ENCODE measurements around the gene REELD1.

Gene REELD1

GRCh38 chr4:146214238-146214637, at the start of gene REELD1:
Gene REELD1 (plus strand): TSS chr4:146214538. CDS start chr4:146216953, 2,415 bp downstream.
- no peak for DNase-seq

GRCh38 chr4:146165221-146165620, 49.1 kb upstream of the REELD1 start:
- DNase-seq, result no peak

- no peak for DNase-seq
Measured at GRCh38 chr4:146165840-146166239, 48.5 kb upstream of the REELD1 start.

- DNase-seq, result no peak
Measured at GRCh38 chr4:146170149-146170548, 44.2 kb upstream of the REELD1 start.

GRCh38 chr4:146175541-146176453, 38.5 kb upstream of the REELD1 start, which contains the start of gene LSM6:
Gene LSM6 (plus strand): TSS chr4:146175718. CDS start chr4:146182922, 7,204 bp downstream.
- peak; percentile 77 for DNase-seq

- DNase-seq, result no peak
Measured at GRCh38 chr4:146176891-146177290, 37.4 kb upstream of the REELD1 start.

GRCh38 chr4:146178126-146178525, 36.2 kb upstream of the REELD1 start:
- no peak for DNase-seq

- no peak for DNase-seq
Measured at GRCh38 chr4:146179784-146180370, 34.5 kb upstream of the REELD1 start.

- no peak for DNase-seq
Measured at GRCh38 chr4:146182443-146182842, 31.9 kb upstream of the REELD1 start.

- DNase-seq, result no peak
Measured at GRCh38 chr4:146183209-146183608, 31.1 kb upstream of the REELD1 start.

- no peak for DNase-seq
Measured at GRCh38 chr4:146186041-146186440, 28.3 kb upstream of the REELD1 start.

- no peak for DNase-seq
Measured at GRCh38 chr4:146186596-146186995, 27.7 kb upstream of the REELD1 start.

GRCh38 chr4:146190456-146190855, 23.9 kb upstream of the REELD1 start:
- no peak for DNase-seq

- no peak for DNase-seq
Measured at GRCh38 chr4:146191766-146192458, 22.4 kb upstream of the REELD1 start.

GRCh38 chr4:146193628-146194027, 20.7 kb upstream of the REELD1 start:
- DNase-seq, result no peak

- DNase-seq, result no peak
Measured at GRCh38 chr4:146194212-146194611, 20.1 kb upstream of the REELD1 start.

- DNase-seq, result no peak
Measured at GRCh38 chr4:146202665-146203064, 11.7 kb upstream of the REELD1 start.

GRCh38 chr4:146207410-146207809, 6.9 kb upstream of the REELD1 start:
- DNase-seq, result no peak

GRCh38 chr4:146210890-146211289, 3.4 kb upstream of the REELD1 start:
- DNase-seq, result no peak

GRCh38 chr4:146211440-146211839, 2.9 kb upstream of the REELD1 start:
- no peak for DNase-seq

GRCh38 chr4:146212781-146213180, 1.6 kb upstream of the REELD1 start:
- DNase-seq, result no peak

- DNase-seq, result no peak
Measured at GRCh38 chr4:146222313-146222712, 8.0 kb downstream of the REELD1 start.

GRCh38 chr4:146224326-146224966, 10.1 kb downstream of the REELD1 start:
- peak; percentile 44 for DNase-seq

Measured in DMS153 (cell line).